CD4-positive, alpha-beta T cell treated with Interferon gamma for 1 hour (primary cell): ENCODE data around the gene PLA2G2C.
"Not testable (repeated sequence)": the region's sequence is repeated elsewhere in the genome, so short reads cannot be mapped to it uniquely, and the experiment has no call there.

Experiments used
- DNase-seq: peaks from one replicate; pipeline ENCODE4 v3.0.0-alpha.2; 2020

Gene PLA2G2C

GRCh38 chr1:20185834-20186782 is at the start of gene PLA2G2C, which contains the start of gene UBXN10:
Gene PLA2G2C (minus strand): TSS chr1:20186518. CDS start chr1:20177363, 9,155 bp downstream.
Gene UBXN10 (plus strand): TSS chr1:20186096. CDS start chr1:20190562, 4,466 bp downstream.
- peak; percentile 73 for DNase-seq

GRCh38 chr1:20234788-20235535 is 48.6 kb upstream of the PLA2G2C start:
- no peak for DNase-seq

- DNase-seq, result no peak
Measured at GRCh38 chr1:20233866-20234265, 47.5 kb upstream of the PLA2G2C start.

- DNase-seq, result no peak
Measured at GRCh38 chr1:20233394-20233793, 47.1 kb upstream of the PLA2G2C start.

- DNase-seq, result not testable (repeated sequence)
Measured at GRCh38 chr1:20232564-20232963, 46.2 kb upstream of the PLA2G2C start.

- no peak for DNase-seq
Measured at GRCh38 chr1:20229171-20229570, 42.9 kb upstream of the PLA2G2C start.

- no peak for DNase-seq
Measured at GRCh38 chr1:20228314-20228825, 42.1 kb upstream of the PLA2G2C start.

- DNase-seq, result no peak
Measured at GRCh38 chr1:20227704-20228103, 41.4 kb upstream of the PLA2G2C start.

GRCh38 chr1:20224546-20224945 is 38.2 kb upstream of the PLA2G2C start:
- no peak for DNase-seq

- DNase-seq, result no peak
Measured at GRCh38 chr1:20223551-20224419, 37.5 kb upstream of the PLA2G2C start.

- DNase-seq, result no peak
Measured at GRCh38 chr1:20223106-20223505, 36.8 kb upstream of the PLA2G2C start.

- no peak for DNase-seq
Measured at GRCh38 chr1:20220036-20220435, 33.7 kb upstream of the PLA2G2C start.

- DNase-seq, result not testable (repeated sequence)
Measured at GRCh38 chr1:20219053-20219452, 32.7 kb upstream of the PLA2G2C start.

GRCh38 chr1:20216574-20216973 is 30.3 kb upstream of the PLA2G2C start:
- DNase-seq, result no peak

GRCh38 chr1:20215716-20216115 is 29.4 kb upstream of the PLA2G2C start:
- no peak for DNase-seq

- DNase-seq, result peak; percentile 45
Measured at GRCh38 chr1:20212685-20213331, 26.5 kb upstream of the PLA2G2C start.

- no peak for DNase-seq
Measured at GRCh38 chr1:20212085-20212684, 25.9 kb upstream of the PLA2G2C start.

- DNase-seq, result no peak
Measured at GRCh38 chr1:20211511-20211931, 25.2 kb upstream of the PLA2G2C start.

- DNase-seq, result no peak
Measured at GRCh38 chr1:20210736-20211460, 24.6 kb upstream of the PLA2G2C start.

GRCh38 chr1:20209471-20209870 is 23.2 kb upstream of the PLA2G2C start:
- DNase-seq, result no peak

GRCh38 chr1:20207546-20207945 is 21.2 kb upstream of the PLA2G2C start:
- DNase-seq, result no peak
